OCI-LY1 (cell line): ENCODE data around the gene CETN3.

Experiments used
- H2AFZ ChIP-seq: fragments of 200-600 bp; sonication (generic), shearing (Covaris generic); 2 replicates; pipeline ENCODE4 v1.6.0; 2014; ENCODE audit warnings: antibody characterized with exemption, mild to moderate bottlenecking, low read length
- H3F3A ChIP-seq: fragments of 200-600 bp; sonication (generic), shearing (Covaris generic); 2 replicates; pipeline ENCODE4 v1.6.0; 2014; ENCODE audit warnings: mild to moderate bottlenecking, antibody characterized with exemption, low read length, moderate library complexity; ENCODE audit not compliant: insufficient read depth
- H3K27ac ChIP-seq: fragments of 200-600 bp; sonication (generic); 2 replicates; pipeline ENCODE4 v1.5.1; 2014; ENCODE audit warnings: low read length, mixed run types, mild to moderate bottlenecking, low read depth; ENCODE audit not compliant: poor library complexity, severe bottlenecking
- H3K27me3 ChIP-seq: fragments of 200-600 bp; sonication (generic); 2 replicates; pipeline ENCODE4 v1.6.0; 2014; ENCODE audit warnings: antibody characterized with exemption, mild to moderate bottlenecking, low read length, moderate library complexity; ENCODE audit not compliant: insufficient read depth
- H3K36me3 ChIP-seq: fragments of 200-600 bp; sonication (generic); 2 replicates; pipeline ENCODE4 v1.6.1; 2014; ENCODE audit warnings: mild to moderate bottlenecking, antibody characterized with exemption, low read length, moderate library complexity, mixed read lengths; ENCODE audit not compliant: insufficient read depth
- H3K4me1 ChIP-seq: fragments of 200-600 bp; sonication (generic); 2 replicates; pipeline ENCODE4 v1.5.1; 2014; ENCODE audit warnings: mild to moderate bottlenecking, low read length, moderate library complexity; ENCODE audit not compliant: insufficient read depth, severe bottlenecking
- H3K4me2 ChIP-seq: fragments of 200-600 bp; sonication (generic), shearing (Covaris generic); 2 replicates; pipeline ENCODE4 v1.6.1; 2014; ENCODE audit warnings: low read length
- H3K4me3 ChIP-seq: fragments of 200-600 bp; sonication (generic); 2 replicates; pipeline ENCODE4 v1.5.1; 2014; ENCODE audit warnings: low read length, low read depth, mild to moderate bottlenecking, mixed read lengths; ENCODE audit not compliant: poor library complexity, severe bottlenecking
- H3K79me2 ChIP-seq: fragments of 200-600 bp; shearing (Covaris generic); 2 replicates; pipeline ENCODE4 v1.6.1; 2016; ENCODE audit warnings: mixed run types, low read length, mixed read lengths; ENCODE audit not compliant: insufficient read depth
- H3K9ac ChIP-seq: fragments of 200-600 bp; sonication (generic), shearing (Covaris generic); 2 replicates; pipeline ENCODE4 v1.6.1; 2014; ENCODE audit warnings: mild to moderate bottlenecking, low read length, mixed read lengths
- H3K9me2 ChIP-seq: fragments of 200-600 bp; sonication (generic), shearing (Covaris generic); 2 replicates; pipeline ENCODE4 v1.6.1; 2014; ENCODE audit warnings: low read depth, mild to moderate bottlenecking, low read length, mixed read lengths
- H3K9me3 ChIP-seq: fragments of 200-600 bp; shearing (Covaris generic); 2 replicates; pipeline ENCODE4 v1.6.1; 2014; ENCODE audit warnings: low read length, mixed read lengths
- H4K20me1 ChIP-seq: fragments of 200-600 bp; sonication (generic), shearing (Covaris generic); 2 replicates; pipeline ENCODE4 v1.6.0; 2016; ENCODE audit warnings: mild to moderate bottlenecking, low read length; ENCODE audit not compliant: insufficient read depth
- CTCF ChIP-seq: fragments of 200-600 bp; sonication (generic), shearing (Covaris generic); IDR thresholded peaks from 2 replicates; pipeline ENCODE4 v1.5.1; 2017; ENCODE audit warnings: mild to moderate bottlenecking, antibody characterized with exemption, low read length, moderate library complexity, mixed read lengths
- EZH2 ChIP-seq: fragments of 200-600 bp; sonication (generic), shearing (Covaris generic); IDR thresholded peaks from 2 replicates; pipeline ENCODE4 v1.8.0; 2017; ENCODE audit warnings: borderline replicate concordance, mixed run types, mild to moderate bottlenecking, antibody characterized with exemption, low read length, moderate library complexity, mixed read lengths

CETN3 gene

GRCh38 chr5:90353254-90353653 is 56.3 kb downstream of the CETN3 start:
- no peak overlapping the region for H3K27ac ChIP-seq
- no peak overlapping the region for H3K4me3 ChIP-seq
- no peak overlapping the region for H2AFZ ChIP-seq
- no peaks in the 10 kb centered on the region for H4K20me1 ChIP-seq
- no peak overlapping the region for H3K9ac ChIP-seq
- H3K27me3 ChIP-seq, result no peaks in the 10 kb centered on the region
- no peak for TF ChIP-seq CTCF
- no peak for TF ChIP-seq EZH2
- no peak overlapping the region for H3K4me2 ChIP-seq
- H3K4me1 ChIP-seq, result no peaks in the 10 kb centered on the region
- H3K9me3 ChIP-seq, result no peaks in the 10 kb centered on the region
- no peaks in the 10 kb centered on the region for H3K79me2 ChIP-seq
- H3F3A ChIP-seq, result no peaks in the 10 kb centered on the region
- no peaks in the 10 kb centered on the region for H3K36me3 ChIP-seq
- no peaks in the 10 kb centered on the region for H3K9me2 ChIP-seq

- H3K4me1 ChIP-seq, result no peaks in the 10 kb centered on the region
- TF ChIP-seq CTCF (no peak), EZH2 (no peak)
Observed at GRCh38 chr5:90351101-90351500, 58.5 kb downstream of the CETN3 start.

GRCh38 chr5:90347462-90347861 is 62.1 kb downstream of the CETN3 start:
- Histone ChIP-seq H3K9me2 (no peaks in the 10 kb centered on the region), H3K36me3 (no peaks in the 10 kb centered on the region), H3K4me2 (no peak overlapping the region), H3K9me3 (no peaks in the 10 kb centered on the region), H3K4me1 (no peaks in the 10 kb centered on the region), H3K27me3 (no peaks in the 10 kb centered on the region), H2AFZ (no peak overlapping the region), H3K4me3 (no peak overlapping the region), H3K79me2 (no peaks in the 10 kb centered on the region), H4K20me1 (no peaks in the 10 kb centered on the region), H3K9ac (no peak overlapping the region), H3K27ac (no peak overlapping the region), H3F3A (no peaks in the 10 kb centered on the region)
- no peak for TF ChIP-seq EZH2
- TF ChIP-seq CTCF, result no peak

More at GRCh38 chr5:90351101-90351500, 58.5 kb downstream of the CETN3 start:
- no peaks in the 10 kb centered on the region for H3K27me3 ChIP-seq
- no peaks in the 10 kb centered on the region for H4K20me1 ChIP-seq
- no peaks in the 10 kb centered on the region for H3K36me3 ChIP-seq
- H3K27ac ChIP-seq, result no peak overlapping the region
- no peaks in the 10 kb centered on the region for H3K9me3 ChIP-seq
- no peaks in the 10 kb centered on the region for H3K79me2 ChIP-seq
- no peaks in the 10 kb centered on the region for H3F3A ChIP-seq
- no peaks in the 10 kb centered on the region for H3K9me2 ChIP-seq
- H2AFZ ChIP-seq, result no peak overlapping the region
- no peak overlapping the region for H3K9ac ChIP-seq
- no peak overlapping the region for H3K4me3 ChIP-seq
- H3K4me2 ChIP-seq, result no peak overlapping the region
